ENCODE data around the gene GALP.
"Not testable (repeated sequence)": the region's sequence is repeated elsewhere in the genome, so short reads cannot be mapped to it uniquely, and the experiment has no call there.

Gene GALP

DNA sequence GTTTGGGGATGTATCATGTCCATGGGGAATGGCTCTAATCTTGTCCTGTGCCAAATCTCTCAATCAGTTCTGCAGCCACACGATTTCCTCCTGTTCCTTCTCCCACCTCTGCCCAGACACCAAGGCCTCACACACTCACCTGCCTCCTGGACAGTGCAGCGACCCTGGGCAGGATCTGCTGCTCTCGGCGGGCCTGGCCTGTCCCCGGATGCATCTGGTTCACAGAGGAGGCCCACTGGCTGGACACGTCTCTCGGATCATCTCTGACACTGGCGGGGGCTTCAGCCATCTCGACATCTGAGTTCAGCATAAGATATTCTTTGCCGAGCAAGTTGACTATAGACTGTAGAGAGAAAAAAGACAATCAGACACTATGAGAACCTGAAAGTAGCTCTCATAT, 15.9 kb downstream of the GALP start:
- Histone ChIP-seq H3K79me2 (ENCODE audit: insufficient read depth, low read length) (no peaks in the 10 kb centered on the region), H2AFZ (ENCODE audit: low read depth, low read length, severe bottlenecking) (no peak overlapping the region), H3K9me2 (replicated peaks; ENCODE audit: insufficient read depth, low read length) (no peaks in the 10 kb centered on the region), H3K9me3 (ENCODE audit: insufficient read depth, low read length) (no peaks in the 10 kb centered on the region), H3F3A (ENCODE audit: insufficient read depth) (no peaks in the 10 kb centered on the region), H4K20me1 (ENCODE audit: low read depth, low read length) (no peaks in the 10 kb centered on the region), H3K27me3 (ENCODE audit: low read length) (no peaks in the 10 kb centered on the region), H3K4me2 (ENCODE audit: low read depth, low read length, poor library complexity, severe bottlenecking) (no peak overlapping the region), H3K9ac (ENCODE audit: low read length) (no peak overlapping the region), H3K4me3 (ENCODE audit: insufficient read depth, low read length, poor library complexity, severe bottlenecking) (no peak overlapping the region), H3K27ac (ENCODE audit: low read depth, low read length) (no peak overlapping the region), H3K36me3 (ENCODE audit: low read length) (no peaks in the 10 kb centered on the region)
- TF ChIP-seq, protein P1, sequence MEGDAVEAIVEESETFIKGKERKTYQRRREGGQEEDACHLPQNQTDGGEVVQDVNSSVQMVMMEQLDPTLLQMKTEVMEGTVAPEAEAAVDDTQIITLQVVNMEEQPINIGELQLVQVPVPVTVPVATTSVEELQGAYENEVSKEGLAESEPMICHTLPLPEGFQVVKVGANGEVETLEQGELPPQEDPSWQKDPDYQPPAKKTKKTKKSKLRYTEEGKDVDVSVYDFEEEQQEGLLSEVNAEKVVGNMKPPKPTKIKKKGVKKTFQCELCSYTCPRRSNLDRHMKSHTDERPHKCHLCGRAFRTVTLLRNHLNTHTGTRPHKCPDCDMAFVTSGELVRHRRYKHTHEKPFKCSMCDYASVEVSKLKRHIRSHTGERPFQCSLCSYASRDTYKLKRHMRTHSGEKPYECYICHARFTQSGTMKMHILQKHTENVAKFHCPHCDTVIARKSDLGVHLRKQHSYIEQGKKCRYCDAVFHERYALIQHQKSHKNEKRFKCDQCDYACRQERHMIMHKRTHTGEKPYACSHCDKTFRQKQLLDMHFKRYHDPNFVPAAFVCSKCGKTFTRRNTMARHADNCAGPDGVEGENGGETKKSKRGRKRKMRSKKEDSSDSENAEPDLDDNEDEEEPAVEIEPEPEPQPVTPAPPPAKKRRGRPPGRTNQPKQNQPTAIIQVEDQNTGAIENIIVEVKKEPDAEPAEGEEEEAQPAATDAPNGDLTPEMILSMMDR (IDR thresholded peaks at IDR 0.05; ENCODE audit: insufficient read depth, low read length, poor library complexity, severe bottlenecking) = no peak
- TF ChIP-seq EZH2phosphoT487 (conservative IDR thresholded peaks at IDR 0.05; ENCODE audit: low read length) = no peak

DNA sequence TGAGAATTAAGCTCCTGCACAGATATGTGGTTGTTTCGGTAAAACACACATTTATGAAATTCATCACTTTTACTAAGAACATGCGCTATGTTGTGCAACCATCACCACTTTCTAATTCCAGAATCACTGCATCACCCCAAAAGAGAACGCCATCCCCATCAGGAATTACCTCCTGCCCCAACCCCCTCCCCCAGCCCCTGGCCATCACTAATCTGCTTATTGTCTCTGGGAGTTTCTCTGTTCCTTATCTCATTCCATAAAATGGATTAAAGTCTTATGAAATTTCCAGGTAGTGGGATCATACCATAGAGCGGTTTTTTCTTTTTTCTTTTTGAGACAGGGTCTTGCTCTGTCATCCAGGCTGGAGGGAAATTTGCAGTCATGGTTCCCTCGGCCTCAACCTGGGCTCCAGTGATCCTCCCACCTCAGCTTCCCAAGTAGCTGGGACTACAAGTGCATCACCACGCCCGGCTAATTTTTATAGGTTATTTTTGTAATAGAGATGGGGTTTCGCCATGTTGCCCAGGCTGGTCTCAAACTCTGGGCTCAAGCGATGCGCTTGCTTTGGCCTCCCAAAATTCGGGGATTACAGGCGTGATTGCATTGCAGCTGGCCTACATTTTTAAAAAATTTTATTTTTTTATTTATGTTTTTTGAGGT, 18.3 kb downstream of the GALP start:
- Histone ChIP-seq H3K9me2 (replicated peaks; ENCODE audit: insufficient read depth, low read length) (no peaks in the 10 kb centered on the region), H3K9ac (ENCODE audit: low read length) (no peak overlapping the region), H3K4me3 (ENCODE audit: insufficient read depth, low read length, poor library complexity, severe bottlenecking) (no peak overlapping the region), H3K27me3 (ENCODE audit: low read length) (no peaks in the 10 kb centered on the region), H3K4me2 (ENCODE audit: low read depth, low read length, poor library complexity, severe bottlenecking) (no peak overlapping the region), H4K20me1 (ENCODE audit: low read depth, low read length) (no peaks in the 10 kb centered on the region), H3K79me2 (ENCODE audit: insufficient read depth, low read length) (no peaks in the 10 kb centered on the region), H3K27ac (ENCODE audit: low read depth, low read length) (no peak overlapping the region), H3K36me3 (ENCODE audit: low read length) (no peaks in the 10 kb centered on the region), H3K9me3 (ENCODE audit: insufficient read depth, low read length) (no peaks in the 10 kb centered on the region), H3F3A (ENCODE audit: insufficient read depth) (no peaks in the 10 kb centered on the region), H2AFZ (ENCODE audit: low read depth, low read length, severe bottlenecking) (no peak overlapping the region)
- TF ChIP-seq, protein P1 (IDR thresholded peaks at IDR 0.05; ENCODE audit: insufficient read depth, low read length, poor library complexity, severe bottlenecking) = no peak
- TF ChIP-seq EZH2phosphoT487 (conservative IDR thresholded peaks at IDR 0.05; ENCODE audit: low read length) = no peak

DNA sequence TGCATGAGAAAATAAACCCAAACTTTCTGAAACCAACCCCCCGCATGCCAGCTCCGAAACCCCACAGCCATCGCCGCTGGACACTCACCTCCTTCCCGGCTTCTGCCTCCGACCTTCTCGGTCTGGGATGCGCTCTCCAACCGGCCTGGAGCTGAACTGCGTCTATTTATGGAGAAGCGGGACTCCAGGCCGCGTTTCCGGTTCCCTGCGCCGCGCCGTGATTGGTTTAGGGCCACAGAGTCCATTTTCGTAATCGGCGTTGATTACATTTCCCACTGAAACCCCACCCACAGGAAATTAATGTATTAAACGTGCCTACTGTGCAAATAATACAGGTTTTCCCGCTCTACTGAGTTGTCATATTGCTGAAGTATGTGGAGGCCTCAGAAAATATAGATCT, 21.8 kb downstream of the GALP start, which contains the start of gene ZSCAN5B:
ZSCAN5B (minus strand) TSS at position 138 of the 400 bp plus-strand sequence. CDS start 4,731 bp downstream, outside the sequence.
- H3K36me3 ChIP-seq (ENCODE audit: low read length); H3K4me2 ChIP-seq (ENCODE audit: low read depth, low read length, poor library complexity, severe bottlenecking); H3K27me3 ChIP-seq (ENCODE audit: low read length); H3K9ac ChIP-seq (ENCODE audit: low read length); H3K79me2 ChIP-seq (ENCODE audit: insufficient read depth, low read length); H3K9me2 ChIP-seq (replicated peaks; ENCODE audit: insufficient read depth, low read length); H2AFZ ChIP-seq (ENCODE audit: low read depth, low read length, severe bottlenecking); H3K4me3 ChIP-seq (ENCODE audit: insufficient read depth, low read length, poor library complexity, severe bottlenecking); H4K20me1 ChIP-seq (ENCODE audit: low read depth, low read length); H3K27ac ChIP-seq (ENCODE audit: low read depth, low read length); H3F3A ChIP-seq (ENCODE audit: insufficient read depth); H3K9me3 ChIP-seq (ENCODE audit: insufficient read depth, low read length): not testable (repeated sequence)

DNA sequence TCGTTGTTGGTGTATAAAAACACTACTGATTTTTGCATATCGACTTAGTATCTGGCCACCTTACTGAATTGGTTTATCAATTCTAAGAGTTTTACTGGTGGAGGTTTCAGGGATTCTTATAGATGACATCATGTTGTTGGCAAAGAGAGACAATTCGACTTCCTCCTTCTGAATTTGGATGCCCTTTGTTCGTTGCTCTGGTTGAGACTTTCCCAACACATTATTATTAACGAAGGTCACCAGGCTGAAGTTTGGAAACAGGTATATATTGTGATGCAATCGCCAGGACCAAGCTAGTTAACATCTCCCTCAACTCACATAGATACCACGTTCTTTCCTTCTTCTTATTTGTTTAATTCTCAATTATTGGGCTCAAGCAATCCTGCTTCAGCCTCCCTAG, 23.9 kb downstream of the GALP start:
- Histone ChIP-seq H4K20me1 (ENCODE audit: low read depth, low read length) (no peaks in the 10 kb centered on the region), H3K9me3 (ENCODE audit: insufficient read depth, low read length) (no peaks in the 10 kb centered on the region), H3K27ac (ENCODE audit: low read depth, low read length) (no peak overlapping the region), H3K9me2 (replicated peaks; ENCODE audit: insufficient read depth, low read length) (no peaks in the 10 kb centered on the region), H3K9ac (ENCODE audit: low read length) (no peak overlapping the region), H3K4me2 (ENCODE audit: low read depth, low read length, poor library complexity, severe bottlenecking) (no peak overlapping the region), H3K36me3 (ENCODE audit: low read length) (no peaks in the 10 kb centered on the region), H3F3A (ENCODE audit: insufficient read depth) (no peaks in the 10 kb centered on the region), H3K4me3 (ENCODE audit: insufficient read depth, low read length, poor library complexity, severe bottlenecking) (no peak overlapping the region), H2AFZ (ENCODE audit: low read depth, low read length, severe bottlenecking) (no peak overlapping the region), H3K27me3 (ENCODE audit: low read length) (no peaks in the 10 kb centered on the region), H3K79me2 (ENCODE audit: insufficient read depth, low read length) (no peaks in the 10 kb centered on the region)
- no peak for TF ChIP-seq EZH2phosphoT487 (conservative IDR thresholded peaks at IDR 0.05; ENCODE audit: low read length)
- TF ChIP-seq, protein P1 (IDR thresholded peaks at IDR 0.05; ENCODE audit: insufficient read depth, low read length, poor library complexity, severe bottlenecking) = no peak

Measured in SU-DHL-6 (cell line).